HG03439 (cell line): ENCODE results near the gene MLPH.

Source experiments
- ATAC-seq: cut with Tn5 transposase; IDR thresholded peaks from one replicate; pipeline ENCODE4 v1.9.1; 2021; ENCODE audit warnings: mild to moderate bottlenecking, moderate library complexity; ENCODE audit not compliant: unreplicated experiment

The MLPH gene

GRCh38 chr2:237475704-237476141 is 11.3 kb upstream of the MLPH start:
- ATAC-seq: peak; percentile 10

GRCh38 chr2:237478095-237478494 is 9.0 kb upstream of the MLPH start:
- no peak for ATAC-seq

- ATAC-seq: no peak
Observed at GRCh38 chr2:237478979-237479378, 8.1 kb upstream of the MLPH start.

GRCh38 chr2:237479747-237480146 is 7.3 kb upstream of the MLPH start:
- ATAC-seq: no peak

- no peak for ATAC-seq
Observed at GRCh38 chr2:237480556-237480955, 6.5 kb upstream of the MLPH start.

GRCh38 chr2:237480988-237481525 is 6.0 kb upstream of the MLPH start:
- no peak for ATAC-seq

- ATAC-seq: no peak
Observed at GRCh38 chr2:237482485-237482884, 4.6 kb upstream of the MLPH start.

GRCh38 chr2:237483018-237483731 is 3.9 kb upstream of the MLPH start:
- ATAC-seq: no peak

- ATAC-seq: no peak
Observed at GRCh38 chr2:237485304-237485703, 1.7 kb upstream of the MLPH start.

GRCh38 chr2:237485844-237486243 is 1.2 kb upstream of the MLPH start:
- no peak for ATAC-seq

GRCh38 chr2:237486334-237486818 is 675 bp upstream of the MLPH start:
- ATAC-seq: no peak

GRCh38 chr2:237487496-237487895 is 445 bp downstream of the MLPH start:
- no peak for ATAC-seq

- no peak for ATAC-seq
Observed at GRCh38 chr2:237488295-237488694, 1.2 kb downstream of the MLPH start.

- no peak for ATAC-seq
Observed at GRCh38 chr2:237488901-237489860, 2.1 kb downstream of the MLPH start.

- ATAC-seq: no peak
Observed at GRCh38 chr2:237490009-237490711, 3.1 kb downstream of the MLPH start.

- ATAC-seq: no peak
Observed at GRCh38 chr2:237490795-237491194, 3.7 kb downstream of the MLPH start.

- no peak for ATAC-seq
Observed at GRCh38 chr2:237491515-237492118, 4.6 kb downstream of the MLPH start.

- ATAC-seq: no peak
Observed at GRCh38 chr2:237492137-237492890, 5.3 kb downstream of the MLPH start.

GRCh38 chr2:237494066-237494465 is 7.0 kb downstream of the MLPH start:
- ATAC-seq: no peak
